Measurements from ENCODE around the gene ONECUT1.

DNA sequence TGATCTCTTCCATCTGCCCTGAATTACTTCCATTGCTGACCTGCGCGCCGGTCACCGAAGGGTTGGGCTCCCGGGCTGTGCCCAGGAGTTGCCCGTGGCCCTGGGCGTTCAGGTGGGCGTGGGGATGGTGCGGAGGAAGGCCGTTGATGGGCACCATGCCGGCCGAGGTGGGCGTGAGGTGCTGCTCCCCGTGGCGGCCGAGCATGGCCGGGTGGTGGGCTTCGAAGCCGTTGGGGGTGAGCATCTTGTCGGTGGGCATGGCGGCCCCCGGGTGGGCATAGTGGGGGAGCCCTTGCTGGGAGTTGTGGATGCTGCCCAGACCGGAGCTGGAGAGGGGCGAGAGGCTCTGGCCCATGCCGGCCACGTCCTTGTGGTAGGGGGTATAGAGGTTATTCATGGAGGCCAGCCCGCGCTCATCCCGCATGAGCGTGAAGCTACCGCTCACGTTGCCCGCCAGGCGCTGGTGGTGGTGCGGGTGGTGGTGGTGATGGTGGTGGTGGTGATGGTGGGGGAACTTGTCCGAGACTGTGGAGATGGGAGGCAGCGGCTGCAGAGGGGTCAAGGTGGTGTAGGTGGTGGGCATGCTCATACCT, 1.0 kb downstream of the ONECUT1 start:
- no peak for TF ChIP-seq PATZ1 (CRISPR knock-in tag; IDR thresholded peaks at IDR 0.05; ENCODE audit: borderline replicate concordance)
- TF ChIP-seq, protein P1, sequence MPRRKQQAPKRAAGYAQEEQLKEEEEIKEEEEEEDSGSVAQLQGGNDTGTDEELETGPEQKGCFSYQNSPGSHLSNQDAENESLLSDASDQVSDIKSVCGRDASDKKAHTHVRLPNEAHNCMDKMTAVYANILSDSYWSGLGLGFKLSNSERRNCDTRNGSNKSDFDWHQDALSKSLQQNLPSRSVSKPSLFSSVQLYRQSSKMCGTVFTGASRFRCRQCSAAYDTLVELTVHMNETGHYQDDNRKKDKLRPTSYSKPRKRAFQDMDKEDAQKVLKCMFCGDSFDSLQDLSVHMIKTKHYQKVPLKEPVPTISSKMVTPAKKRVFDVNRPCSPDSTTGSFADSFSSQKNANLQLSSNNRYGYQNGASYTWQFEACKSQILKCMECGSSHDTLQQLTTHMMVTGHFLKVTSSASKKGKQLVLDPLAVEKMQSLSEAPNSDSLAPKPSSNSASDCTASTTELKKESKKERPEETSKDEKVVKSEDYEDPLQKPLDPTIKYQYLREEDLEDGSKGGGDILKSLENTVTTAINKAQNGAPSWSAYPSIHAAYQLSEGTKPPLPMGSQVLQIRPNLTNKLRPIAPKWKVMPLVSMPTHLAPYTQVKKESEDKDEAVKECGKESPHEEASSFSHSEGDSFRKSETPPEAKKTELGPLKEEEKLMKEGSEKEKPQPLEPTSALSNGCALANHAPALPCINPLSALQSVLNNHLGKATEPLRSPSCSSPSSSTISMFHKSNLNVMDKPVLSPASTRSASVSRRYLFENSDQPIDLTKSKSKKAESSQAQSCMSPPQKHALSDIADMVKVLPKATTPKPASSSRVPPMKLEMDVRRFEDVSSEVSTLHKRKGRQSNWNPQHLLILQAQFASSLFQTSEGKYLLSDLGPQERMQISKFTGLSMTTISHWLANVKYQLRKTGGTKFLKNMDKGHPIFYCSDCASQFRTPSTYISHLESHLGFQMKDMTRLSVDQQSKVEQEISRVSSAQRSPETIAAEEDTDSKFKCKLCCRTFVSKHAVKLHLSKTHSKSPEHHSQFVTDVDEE (CRISPR knock-in tag; IDR thresholded peaks at IDR 0.05): no peak
- TF ChIP-seq ZC3H10 (CRISPR knock-in tag; IDR thresholded peaks at IDR 0.05): no peak
- TF ChIP-seq, protein P2, sequence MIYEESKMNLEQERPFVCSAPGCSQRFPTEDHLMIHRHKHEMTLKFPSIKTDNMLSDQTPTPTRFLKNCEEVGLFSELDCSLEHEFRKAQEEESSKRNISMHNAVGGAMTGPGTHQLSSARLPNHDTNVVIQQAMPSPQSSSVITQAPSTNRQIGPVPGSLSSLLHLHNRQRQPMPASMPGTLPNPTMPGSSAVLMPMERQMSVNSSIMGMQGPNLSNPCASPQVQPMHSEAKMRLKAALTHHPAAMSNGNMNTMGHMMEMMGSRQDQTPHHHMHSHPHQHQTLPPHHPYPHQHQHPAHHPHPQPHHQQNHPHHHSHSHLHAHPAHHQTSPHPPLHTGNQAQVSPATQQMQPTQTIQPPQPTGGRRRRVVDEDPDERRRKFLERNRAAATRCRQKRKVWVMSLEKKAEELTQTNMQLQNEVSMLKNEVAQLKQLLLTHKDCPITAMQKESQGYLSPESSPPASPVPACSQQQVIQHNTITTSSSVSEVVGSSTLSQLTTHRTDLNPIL (CRISPR knock-in tag; IDR thresholded peaks at IDR 0.05; ENCODE audit: low read depth): no peak
- no peak for TF ChIP-seq ZNF8 (CRISPR knock-in tag; IDR thresholded peaks at IDR 0.05)
- no peak for TF ChIP-seq ISL1 (CRISPR knock-in tag; IDR thresholded peaks at IDR 0.05)
- no peak for TF ChIP-seq BACH2 (CRISPR knock-in tag; IDR thresholded peaks at IDR 0.05; ENCODE audit: borderline replicate concordance)

Data from SK-N-SH treated with all-trans-retinoic acid at 6 μM for 48 hours (cell line).